ENCODE measurements around the gene PKIG. TPM values are rescaled to one million over a fixed set of nuclear protein-coding genes. Genes with fewer than 3 reads are reported as not detected.

Gene PKIG
- total and polyA plus RNA-seq, 7 donors: 43.9 to 511 (median 348) TPM

DNA sequence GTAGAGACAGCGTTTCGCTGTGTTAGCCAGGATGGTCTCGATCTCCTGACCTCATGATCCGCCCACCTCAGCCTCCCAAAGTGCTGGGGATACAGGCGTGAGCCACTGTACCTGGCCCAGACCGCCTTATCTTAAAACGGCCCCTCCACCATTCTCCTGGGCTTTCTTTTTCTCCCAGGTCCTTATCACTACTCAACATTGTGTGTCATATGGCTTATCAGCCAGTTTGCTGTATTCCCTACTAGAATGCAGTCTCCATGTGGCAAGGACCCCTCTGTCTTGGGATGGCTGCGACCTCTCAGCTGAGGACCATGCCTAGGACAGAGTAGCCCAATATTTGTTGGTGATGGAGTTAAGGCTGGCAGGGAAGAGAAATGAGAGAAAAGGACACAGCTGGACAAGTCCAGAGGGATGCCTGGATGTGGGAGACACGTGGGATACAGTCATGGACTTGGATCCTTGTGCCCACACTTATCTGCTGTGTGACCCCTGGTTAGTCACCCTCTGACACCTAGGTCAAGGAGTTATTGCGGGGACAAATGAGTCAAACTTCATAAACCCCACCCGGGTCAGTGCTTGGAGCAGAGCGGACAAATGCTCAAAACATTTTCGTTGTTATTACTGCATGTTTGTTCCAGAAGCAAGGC, 45.1 kb downstream of the PKIG start:
- no peak for DNase-seq
- H3K27me3 ChIP-seq: no peaks in the 10 kb centered on the region
- peaks cover 0 to 6% (median 2%) of the 10 kb centered on the region in 4 donors for H3K4me1 ChIP-seq
- intact Hi-C loops (cut with DNase I): no loop called here
- H3K36me3 ChIP-seq: peaks cover 0 to 9% (median 0%) of the 10 kb centered on the region in 4 donors
- TF ChIP-seq POLR2A (IDR thresholded peaks at IDR 0.05): no peak
- no peak for TF ChIP-seq POLR2AphosphoS5 (IDR thresholded peaks at IDR 0.05)
- TF ChIP-seq, protein P1, sequence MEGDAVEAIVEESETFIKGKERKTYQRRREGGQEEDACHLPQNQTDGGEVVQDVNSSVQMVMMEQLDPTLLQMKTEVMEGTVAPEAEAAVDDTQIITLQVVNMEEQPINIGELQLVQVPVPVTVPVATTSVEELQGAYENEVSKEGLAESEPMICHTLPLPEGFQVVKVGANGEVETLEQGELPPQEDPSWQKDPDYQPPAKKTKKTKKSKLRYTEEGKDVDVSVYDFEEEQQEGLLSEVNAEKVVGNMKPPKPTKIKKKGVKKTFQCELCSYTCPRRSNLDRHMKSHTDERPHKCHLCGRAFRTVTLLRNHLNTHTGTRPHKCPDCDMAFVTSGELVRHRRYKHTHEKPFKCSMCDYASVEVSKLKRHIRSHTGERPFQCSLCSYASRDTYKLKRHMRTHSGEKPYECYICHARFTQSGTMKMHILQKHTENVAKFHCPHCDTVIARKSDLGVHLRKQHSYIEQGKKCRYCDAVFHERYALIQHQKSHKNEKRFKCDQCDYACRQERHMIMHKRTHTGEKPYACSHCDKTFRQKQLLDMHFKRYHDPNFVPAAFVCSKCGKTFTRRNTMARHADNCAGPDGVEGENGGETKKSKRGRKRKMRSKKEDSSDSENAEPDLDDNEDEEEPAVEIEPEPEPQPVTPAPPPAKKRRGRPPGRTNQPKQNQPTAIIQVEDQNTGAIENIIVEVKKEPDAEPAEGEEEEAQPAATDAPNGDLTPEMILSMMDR (IDR thresholded peaks at IDR 0.05): no peak
- TF ChIP-seq EP300 (IDR thresholded peaks at IDR 0.05): no peak
- WGBS, 2 donors: 91 to 93% methylated on average over 13 of the region's 13 CpGs
- no peak overlapping the region for H3K27ac ChIP-seq
- H3K4me3 ChIP-seq: no peak overlapping the region
- H3K9me3 ChIP-seq: no peaks in the 10 kb centered on the region

DNA sequence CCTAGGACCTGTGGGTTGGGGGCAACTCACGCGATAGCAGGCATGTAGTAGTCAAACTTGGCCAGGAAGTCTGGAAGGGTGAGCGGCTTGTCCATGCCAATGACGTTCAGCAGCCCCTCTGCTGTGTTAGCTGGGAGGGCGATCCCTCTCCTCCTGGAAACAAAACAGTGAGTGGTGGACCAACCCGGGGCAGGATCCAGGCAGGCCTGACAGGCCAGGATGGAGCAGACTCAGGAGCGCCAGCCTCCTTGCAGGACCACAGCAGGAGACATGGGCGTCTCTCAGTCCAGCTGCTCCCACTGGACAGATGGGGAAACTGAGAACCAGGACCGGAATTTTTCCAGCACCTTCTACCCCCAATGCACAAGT, 46.6 kb downstream of the PKIG start:
- Histone ChIP-seq H3K4me3 (no peak overlapping the region), H3K36me3 (peaks cover 0 to 5% (median 0%) of the 10 kb centered on the region in 4 donors), H3K4me1 (peaks cover 0 to 9% (median 6%) of the 10 kb centered on the region in 4 donors), H3K27me3 (no peaks in the 10 kb centered on the region), H3K9me3 (no peaks in the 10 kb centered on the region), H3K27ac (no peak overlapping the region)
- no peak for DNase-seq
- 93 to 95% methylated on average over 9 of the region's 9 CpGs for WGBS, 2 donors
- intact Hi-C loops (cut with DNase I): no loop called here
- TF ChIP-seq POLR2AphosphoS5 (IDR thresholded peaks at IDR 0.05): no peak
- TF ChIP-seq, protein P1 (IDR thresholded peaks at IDR 0.05): no peak
- no peak for TF ChIP-seq EP300 (IDR thresholded peaks at IDR 0.05)
- TF ChIP-seq POLR2A (IDR thresholded peaks at IDR 0.05): no peak

DNA sequence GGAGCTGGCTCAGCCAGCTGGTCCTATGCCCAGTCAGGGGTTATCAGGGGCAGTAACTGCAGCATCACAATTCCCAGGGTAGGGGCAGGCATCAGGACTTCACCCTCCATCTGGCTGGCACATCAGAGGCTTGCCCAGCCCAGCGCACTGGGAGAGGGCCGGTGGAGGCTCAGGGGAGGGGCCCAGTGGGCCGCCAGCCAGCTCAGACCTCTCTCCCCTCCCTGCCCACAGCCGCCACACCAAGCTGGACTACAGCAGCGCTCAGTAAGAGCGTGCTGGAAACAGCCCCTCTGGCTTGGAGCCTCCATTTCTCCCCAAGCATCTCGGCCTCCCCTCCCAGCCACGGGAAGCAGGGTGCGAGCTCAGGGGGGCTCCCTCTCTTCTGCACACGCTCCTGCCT, 47.2 kb downstream of the PKIG start:
- H3K4me1 ChIP-seq: peaks cover 0 to 10% (median 8%) of the 10 kb centered on the region in 4 donors
- no peaks in the 10 kb centered on the region for H3K27me3 ChIP-seq
- H3K36me3 ChIP-seq: no peaks in the 10 kb centered on the region
- H3K9me3 ChIP-seq: no peaks in the 10 kb centered on the region
- TF ChIP-seq EP300 (IDR thresholded peaks at IDR 0.05): no peak
- TF ChIP-seq, protein P1 (IDR thresholded peaks at IDR 0.05): no peak
- TF ChIP-seq POLR2A (IDR thresholded peaks at IDR 0.05): no peak
- no peak for TF ChIP-seq POLR2AphosphoS5 (IDR thresholded peaks at IDR 0.05)
- WGBS, 2 donors: 82 to 88% methylated on average over 10 of the region's 10 CpGs
- H3K27ac ChIP-seq: no peak overlapping the region
- no peak for DNase-seq
- H3K4me3 ChIP-seq: no peak overlapping the region
- intact Hi-C loops (cut with DNase I): no loop called here

DNA sequence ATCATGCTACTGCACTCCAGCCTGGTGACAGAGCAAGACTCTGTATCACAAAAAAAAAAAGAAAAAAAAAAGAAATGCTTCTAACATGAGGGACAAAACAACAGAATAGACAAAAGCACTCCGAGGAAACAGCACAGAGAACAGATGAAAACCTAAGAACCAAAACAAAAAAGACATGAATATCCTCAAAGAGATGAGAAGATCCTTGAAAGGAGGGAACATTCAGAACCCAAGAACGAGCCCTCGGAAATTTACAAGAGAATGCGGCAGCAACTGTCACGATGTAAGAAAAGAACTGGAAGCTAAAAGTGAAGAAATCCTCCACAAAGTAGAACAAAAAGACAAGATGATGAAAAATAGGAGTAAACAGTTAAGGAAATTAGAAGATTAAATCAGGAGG, 47.9 kb downstream of the PKIG start:
- Histone ChIP-seq H3K27ac (no peak overlapping the region), H3K4me3 (no peak overlapping the region), H3K36me3 (peaks cover 0 to 5% (median 0%) of the 10 kb centered on the region in 4 donors), H3K9me3 (no peaks in the 10 kb centered on the region), H3K4me1 (peaks cover 0 to 10% (median 8%) of the 10 kb centered on the region in 4 donors), H3K27me3 (no peaks in the 10 kb centered on the region)
- no peak for TF ChIP-seq POLR2A (IDR thresholded peaks at IDR 0.05)
- TF ChIP-seq, protein P1 (IDR thresholded peaks at IDR 0.05): no peak
- WGBS, 2 donors: 93% methylated on average over 5 of the region's 5 CpGs
- intact Hi-C loops (cut with DNase I): no loop called here
- no peak for DNase-seq

Data from sigmoid colon (tissue), 7 donors.